Measurements from ENCODE around the gene ELK4.

Gene ELK4

DNA sequence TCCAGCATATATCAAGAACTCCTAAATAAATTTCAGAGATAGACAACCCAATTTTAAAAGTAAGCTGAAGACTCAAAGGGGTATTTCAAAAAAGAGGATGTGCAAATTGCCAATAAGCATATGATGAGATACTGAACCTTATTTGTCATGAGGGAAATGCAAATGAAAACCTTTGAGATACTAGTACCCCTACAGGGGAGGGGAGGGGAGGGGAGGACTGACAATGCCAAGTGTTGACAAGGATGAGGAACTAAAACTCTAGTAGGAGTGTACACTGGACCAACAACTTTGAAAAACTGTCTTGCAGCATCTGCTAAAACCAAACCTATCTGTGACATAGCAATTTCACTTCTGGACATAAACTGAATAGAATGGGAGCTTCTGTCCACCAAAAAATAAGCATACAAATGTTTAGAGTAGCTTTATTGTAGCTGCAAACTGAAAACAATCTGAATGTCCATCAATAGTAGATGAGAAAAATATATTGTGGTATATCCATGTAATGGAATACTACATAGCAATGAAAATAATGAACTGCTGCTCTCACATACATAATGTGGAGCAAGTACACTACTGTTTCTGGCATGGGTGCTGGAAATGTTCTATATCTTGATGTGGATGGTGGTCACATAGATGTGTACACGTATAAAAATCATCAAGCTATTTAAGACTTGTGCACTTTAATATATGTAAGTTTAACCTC lies 70.2 kb downstream of the ELK4 start:
- no peaks in the 10 kb centered on the region for H3K36me3 ChIP-seq (ENCODE audit: control insufficient read depth, insufficient read depth, low read length)
- H3K27ac ChIP-seq (ENCODE audit: low read depth, low read length, severe bottlenecking) = no peak overlapping the region
- peaks cover 12% of the 10 kb centered on the region for H3K9me3 ChIP-seq (ENCODE audit: control insufficient read depth, low read length)
- H3K4me1 ChIP-seq (ENCODE audit: control insufficient read depth, insufficient read depth, low read length, poor library complexity, severe bottlenecking) = no peaks in the 10 kb centered on the region
- no CpG with 5 or more reads among the region's 1 CpG for WGBS, 2 experiments (ENCODE audit: insufficient coverage in 2 of 2)
- no peak overlapping the region for H3K4me3 ChIP-seq (ENCODE audit: extremely low read depth, insufficient read depth, low read length, poor library complexity, severe bottlenecking)

Measured in mesodermal cell (in vitro differentiated cells).